C4-2B (cell line): ENCODE data around the gene CCDC97.

Source experiments
- H3K27ac ChIP-seq: fragments of 450-650 bp; 2 replicates; pipeline ENCODE4 v1.5.1; 2017
- ZFX ChIP-seq: fragments of 450-650 bp; IDR thresholded peaks from 2 replicates; pipeline ENCODE4 v1.6.1; 2017
- TF ChIP-seq, protein P1 (sequence below): fragments of 450-650 bp; conservative IDR thresholded peaks from 2 replicates; pipeline ENCODE4 v1.5.1; 2017; ENCODE audit warnings: mild to moderate bottlenecking

CCDC97 gene

DNA sequence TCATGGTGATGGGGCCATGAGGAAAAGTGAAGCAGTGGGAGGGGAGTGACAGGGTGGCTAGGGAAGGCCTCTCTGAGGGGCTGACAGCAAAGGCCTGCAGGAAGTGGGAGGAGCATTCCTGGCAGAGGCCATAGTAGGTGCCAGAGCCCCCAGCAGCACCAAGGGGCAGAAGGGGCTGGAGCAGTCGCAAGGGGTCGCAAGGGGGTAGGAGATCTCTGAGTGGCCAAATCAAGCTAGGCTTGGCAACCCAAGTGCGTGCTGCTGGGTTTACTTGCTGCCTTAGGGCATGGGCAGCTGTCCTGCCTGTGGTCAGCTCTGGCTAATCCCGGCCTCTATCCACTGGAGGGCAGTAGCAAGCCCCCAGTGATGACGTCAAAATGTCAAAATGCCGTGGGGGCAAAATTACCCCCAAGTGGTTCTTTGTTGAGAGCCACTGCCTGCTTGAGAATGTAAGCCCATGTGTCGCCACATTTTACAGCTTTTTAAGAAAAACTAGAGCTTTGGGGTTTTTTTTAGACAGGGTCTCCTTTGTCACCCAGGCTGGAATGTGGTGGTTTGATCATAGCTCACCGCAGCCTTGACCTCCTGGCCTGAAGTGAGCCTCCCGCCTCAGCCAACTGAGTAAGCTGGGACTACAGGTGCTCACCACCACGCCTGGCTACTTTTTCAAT lies 11.8 kb downstream of the CCDC97 start:
- no peak overlapping the region for H3K27ac ChIP-seq
- TF ChIP-seq ZFX: no peak
- TF ChIP-seq, protein P1, sequence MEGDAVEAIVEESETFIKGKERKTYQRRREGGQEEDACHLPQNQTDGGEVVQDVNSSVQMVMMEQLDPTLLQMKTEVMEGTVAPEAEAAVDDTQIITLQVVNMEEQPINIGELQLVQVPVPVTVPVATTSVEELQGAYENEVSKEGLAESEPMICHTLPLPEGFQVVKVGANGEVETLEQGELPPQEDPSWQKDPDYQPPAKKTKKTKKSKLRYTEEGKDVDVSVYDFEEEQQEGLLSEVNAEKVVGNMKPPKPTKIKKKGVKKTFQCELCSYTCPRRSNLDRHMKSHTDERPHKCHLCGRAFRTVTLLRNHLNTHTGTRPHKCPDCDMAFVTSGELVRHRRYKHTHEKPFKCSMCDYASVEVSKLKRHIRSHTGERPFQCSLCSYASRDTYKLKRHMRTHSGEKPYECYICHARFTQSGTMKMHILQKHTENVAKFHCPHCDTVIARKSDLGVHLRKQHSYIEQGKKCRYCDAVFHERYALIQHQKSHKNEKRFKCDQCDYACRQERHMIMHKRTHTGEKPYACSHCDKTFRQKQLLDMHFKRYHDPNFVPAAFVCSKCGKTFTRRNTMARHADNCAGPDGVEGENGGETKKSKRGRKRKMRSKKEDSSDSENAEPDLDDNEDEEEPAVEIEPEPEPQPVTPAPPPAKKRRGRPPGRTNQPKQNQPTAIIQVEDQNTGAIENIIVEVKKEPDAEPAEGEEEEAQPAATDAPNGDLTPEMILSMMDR: no peak; the same call in 1 of the 2 replicates

DNA sequence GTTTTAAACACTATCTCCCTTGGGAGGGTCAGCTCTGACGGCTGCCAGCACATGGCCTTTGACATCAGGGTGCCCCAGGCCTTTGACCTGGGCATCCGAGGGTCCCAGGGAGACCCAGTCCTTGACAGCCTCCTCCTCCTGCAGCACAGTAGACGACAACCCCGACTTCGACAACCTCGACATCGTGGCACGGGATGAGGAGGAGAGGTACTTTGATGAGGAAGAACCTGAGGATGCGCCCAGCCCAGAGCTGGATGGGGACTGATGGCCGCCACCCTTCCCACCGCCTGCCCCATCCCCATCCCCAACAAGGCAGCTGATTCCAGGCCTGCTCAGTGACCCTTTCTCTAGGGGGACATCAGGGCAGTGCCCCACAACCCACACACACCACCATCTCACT lies 12.5 kb downstream of the CCDC97 start:
- TF ChIP-seq, protein P1: no peak
- no peak overlapping the region for H3K27ac ChIP-seq

DNA sequence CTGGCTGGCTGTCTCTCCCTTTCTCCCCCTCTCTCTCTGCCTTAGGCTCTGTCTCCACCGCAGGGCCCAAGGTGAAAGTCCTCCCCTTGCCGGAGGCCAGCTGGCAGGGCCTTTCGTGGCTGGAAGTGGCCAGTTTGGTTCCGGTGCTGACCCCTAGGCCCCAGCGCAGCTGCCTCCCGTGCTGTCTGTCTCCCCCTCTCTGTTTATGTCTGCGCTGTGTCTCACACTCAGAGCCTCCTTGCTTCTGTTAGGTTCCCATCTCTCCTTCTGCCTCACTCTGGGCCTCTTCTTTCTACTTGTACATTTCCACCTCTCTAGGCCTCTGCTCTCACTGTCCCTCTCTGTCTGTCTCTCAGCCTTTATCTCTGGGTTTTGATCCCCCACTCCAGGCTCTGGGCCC lies 13.1 kb downstream of the CCDC97 start:
- H3K27ac ChIP-seq: no peak overlapping the region
- TF ChIP-seq, protein P1: no peak
- no peak for TF ChIP-seq ZFX

DNA sequence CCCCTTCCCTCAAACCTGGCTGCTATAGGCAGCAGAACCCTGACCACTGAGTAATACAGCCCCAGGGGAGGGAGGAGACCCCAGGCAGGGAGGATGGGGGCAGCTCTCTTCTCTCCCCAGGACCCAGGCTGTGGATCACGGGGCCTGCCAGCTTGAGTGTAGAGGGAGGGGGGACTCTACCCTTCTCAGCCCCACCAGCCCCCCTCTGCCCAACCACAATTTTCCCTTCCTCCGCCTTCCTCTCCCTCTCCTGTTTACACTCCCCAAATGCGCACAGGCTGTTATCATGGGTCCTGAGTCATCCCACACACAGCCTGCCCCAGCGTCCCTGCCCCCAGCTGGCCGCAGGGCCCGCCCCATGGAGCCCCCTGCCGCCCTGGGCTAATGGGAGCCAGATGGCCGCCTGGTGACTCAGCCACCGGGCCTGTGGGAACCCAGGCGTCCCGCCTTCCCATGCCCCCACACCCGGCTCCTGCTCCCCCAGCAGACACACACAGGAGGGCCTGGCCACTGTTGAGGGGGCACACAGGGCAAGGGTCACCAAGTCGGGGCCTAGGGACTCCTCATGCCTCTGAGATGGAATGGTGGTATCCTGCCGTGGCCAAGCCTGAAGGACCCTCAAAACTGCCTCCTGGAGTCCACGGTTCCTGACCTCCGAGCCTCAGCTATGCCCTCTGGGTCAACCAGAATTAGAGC lies 13.6 kb downstream of the CCDC97 start:
- TF ChIP-seq ZFX: no peak
- TF ChIP-seq, protein P1: no peak
- H3K27ac ChIP-seq: no peak overlapping the region

DNA sequence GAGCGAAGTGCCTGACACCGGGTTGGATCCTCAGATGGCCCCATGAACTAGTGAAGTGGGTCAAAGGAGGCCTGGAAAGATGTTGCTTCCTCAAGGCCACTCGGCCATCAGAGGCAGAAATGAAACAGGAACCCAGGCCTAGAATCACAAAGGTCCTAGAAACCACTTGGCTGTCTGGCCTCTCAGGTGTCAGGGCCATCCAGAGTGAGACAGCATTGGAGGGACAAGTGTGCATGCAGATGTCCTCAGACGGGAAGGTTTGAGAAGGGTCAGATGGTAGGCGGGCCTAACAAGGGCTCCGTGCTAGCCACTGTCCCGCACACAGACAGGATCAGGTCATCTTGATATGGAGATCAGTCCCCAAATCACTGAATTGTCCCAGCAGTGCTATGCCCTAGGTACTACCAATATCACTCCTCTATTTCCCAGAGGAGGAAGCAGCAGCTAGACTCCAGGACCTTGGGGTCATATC lies 14.3 kb downstream of the CCDC97 start:
- TF ChIP-seq ZFX: no peak
- TF ChIP-seq, protein P1: no peak
- no peak overlapping the region for H3K27ac ChIP-seq

DNA sequence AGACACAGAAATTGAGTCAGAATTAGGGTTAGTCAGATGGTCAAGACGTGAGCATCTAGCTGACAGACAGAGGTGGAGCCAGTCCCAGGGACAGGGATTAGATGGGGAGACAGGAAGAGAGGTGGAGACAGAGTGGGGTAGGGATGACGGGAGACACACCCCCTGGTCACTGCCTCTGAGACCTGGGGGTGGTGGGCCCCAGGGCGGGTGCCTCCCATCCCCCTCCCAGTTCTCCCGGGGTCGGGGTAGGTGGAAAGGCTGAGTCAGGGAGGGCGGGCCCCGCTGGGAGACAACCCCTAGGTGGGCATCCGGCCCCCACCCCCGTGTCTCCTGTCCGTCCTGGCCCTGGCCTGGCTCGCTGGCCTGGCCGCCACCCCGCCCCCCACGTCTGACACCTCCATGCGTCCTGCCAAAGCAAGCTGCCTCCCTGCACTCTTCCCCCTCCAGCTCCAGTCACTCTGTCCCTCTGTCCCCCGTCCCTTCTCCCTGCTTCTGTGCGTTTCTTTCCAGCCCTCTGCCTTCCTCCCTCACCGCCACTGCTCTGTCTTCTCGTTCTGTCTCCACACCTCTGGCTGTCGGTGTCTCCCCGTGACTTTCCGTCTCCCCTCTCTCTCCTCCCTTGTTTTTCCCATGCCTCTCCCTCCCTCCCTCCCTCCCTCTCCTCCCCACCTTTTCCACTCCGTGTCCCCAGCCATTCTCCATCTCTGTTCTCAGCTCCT lies 15.1 kb downstream of the CCDC97 start:
- no peak overlapping the region for H3K27ac ChIP-seq
- TF ChIP-seq ZFX: no peak
- TF ChIP-seq, protein P1: no peak

DNA sequence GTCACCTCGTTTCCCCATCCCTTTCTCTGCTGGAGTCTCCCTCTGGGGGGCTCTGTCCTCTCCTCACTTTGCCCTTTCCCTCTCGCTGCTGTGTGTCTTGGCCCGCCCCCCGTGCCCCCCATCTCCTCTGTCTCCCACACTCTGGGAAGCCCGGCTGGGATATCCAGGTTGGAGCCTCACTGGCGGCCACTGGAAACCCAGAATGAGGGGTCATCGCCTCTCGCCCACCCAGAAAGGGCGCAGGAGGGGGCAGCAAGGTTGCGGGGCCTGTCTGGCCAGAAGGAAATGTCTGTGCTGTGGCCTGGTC lies 15.6 kb downstream of the CCDC97 start:
- no peak overlapping the region for H3K27ac ChIP-seq
- TF ChIP-seq ZFX: no peak
- TF ChIP-seq, protein P1: no peak
